IMR-90 (cell line): ENCODE results near the gene FAM174B. TPM values are rescaled to one million over a fixed set of nuclear protein-coding genes. Genes with fewer than 3 reads are reported as not detected.

ENCODE experiments used
- ATAC-seq: fragments of 200-7000 bp; cut with Tn5 transposase; 2 replicates; pipeline ENCODE4 v1.9.1; 2020; ENCODE audit warnings: low read depth, mild to moderate bottlenecking, moderate library complexity
- BruUV-seq: library from RNA; stranded (reverse); fragments of 400-500 nt; replicated peaks from 2 replicates; lab custom pipeline; 2021; lab: Mats Ljungman, UMichigan
- CTCF ChIA-PET: fragments of 300-600 bp; formaldehyde crosslinking; extraction: SDS; loops from one replicate; lab custom pipeline; 2021; ENCODE audit warnings: antibody characterized with exemption; lab: Yijun Ruan, JAX
- POLR2A ChIA-PET: fragments of 300-600 bp; sonication (Branson Sonifier 250); formaldehyde crosslinking; loops from one replicate; lab custom pipeline; 2022; ENCODE audit warnings: antibody characterized with exemption; ENCODE audit not compliant: unreplicated experiment; lab: Charles Lee
- DNase-seq: peaks from one replicate; pipeline ENCODE4 v3.0.0; 2013
- H2AFZ ChIP-seq: replicated peaks from 2 replicates; pipeline ENCODE3; 2013; ENCODE audit warnings: low read length, mild to moderate bottlenecking; ENCODE audit not compliant: poor library complexity
- H2AK5ac ChIP-seq: 2 replicates; pipeline ENCODE4 v1.6.1; 2013; ENCODE audit warnings: low read depth, low read length, inconsistent platforms
- H2AK9ac ChIP-seq: replicated peaks from 2 replicates; pipeline ENCODE3; 2013; ENCODE audit warnings: mild to moderate bottlenecking, low read depth, low read length, moderate library complexity; ENCODE audit not compliant: poor library complexity
- H2BK120ac ChIP-seq: 2 replicates; pipeline ENCODE4 v1.6.1; 2013; ENCODE audit warnings: low read depth, low read length, inconsistent platforms
- H2BK15ac ChIP-seq: 3 replicates; pipeline ENCODE4 v1.6.1; 2013; ENCODE audit warnings: low read depth, low read length, inconsistent platforms
- H2BK20ac ChIP-seq: 2 replicates; pipeline ENCODE4 v1.6.1; 2013; ENCODE audit warnings: low read depth, mild to moderate bottlenecking, inconsistent platforms, low read length, moderate library complexity
- H2BK5ac ChIP-seq: 2 replicates; pipeline ENCODE4 v1.6.1; 2013; ENCODE audit warnings: mild to moderate bottlenecking, low read depth, low read length, inconsistent platforms; ENCODE audit not compliant: poor library complexity, severe bottlenecking
- H3K14ac ChIP-seq: replicated peaks from 2 replicates; pipeline ENCODE4 v1.6.1; 2013; ENCODE audit warnings: low read depth, low read length, inconsistent platforms
- H3K18ac ChIP-seq: 2 replicates; pipeline ENCODE4 v1.6.1; 2013; ENCODE audit warnings: low read depth, low read length, control low read depth
- H3K23ac ChIP-seq: 2 replicates; pipeline ENCODE4 v1.6.1; 2013; ENCODE audit warnings: low read depth, low read length, inconsistent platforms
- H3K27ac ChIP-seq: 2 replicates; pipeline ENCODE4 v1.5.1; 2013; ENCODE audit warnings: mild to moderate bottlenecking, control low read depth, low read length; ENCODE audit not compliant: insufficient read depth
- H3K27me3 ChIP-seq: 2 replicates; pipeline ENCODE4 v1.6.1; 2013; ENCODE audit warnings: low read length; ENCODE audit not compliant: control insufficient read depth, insufficient read depth
- H3K36me3 ChIP-seq: 2 replicates; pipeline ENCODE4 v1.6.1; 2013; ENCODE audit warnings: low read length, mixed read lengths; ENCODE audit not compliant: control insufficient read depth, insufficient read depth
- H3K4ac ChIP-seq: 2 replicates; pipeline ENCODE4 v1.6.1; 2013; ENCODE audit warnings: low read depth, low read length, inconsistent platforms
- H3K4me1 ChIP-seq: 2 replicates; pipeline ENCODE4 v1.6.1; 2013; ENCODE audit warnings: low read length, mixed read lengths; ENCODE audit not compliant: control insufficient read depth, insufficient read depth
- H3K4me2 ChIP-seq: 2 replicates; pipeline ENCODE4 v1.6.1; 2013; ENCODE audit warnings: low read depth, mild to moderate bottlenecking, control low read depth, low read length, moderate library complexity
- H3K4me3 ChIP-seq: 2 replicates; pipeline ENCODE4 v1.5.1; 2013; ENCODE audit warnings: low read depth, mild to moderate bottlenecking, control low read depth, low read length, moderate library complexity; ENCODE audit not compliant: insufficient read depth
- H3K56ac ChIP-seq: 2 replicates; pipeline ENCODE4 v1.6.1; 2013; ENCODE audit warnings: low read length, inconsistent platforms; ENCODE audit not compliant: insufficient read depth; ENCODE audit errors: extremely low read depth
- H3K79me1 ChIP-seq, 2 experiments: 2 replicates each; pipeline ENCODE4 v1.6.1; 2013; ENCODE audit warnings: low read length in 2 of 2, inconsistent platforms in 1 of 2, low read depth in 1 of 2
- H3K9ac ChIP-seq: 2 replicates; pipeline ENCODE4 v1.6.1; 2013; ENCODE audit warnings: low read depth, low read length, control low read depth
- H3K9me1 ChIP-seq: 2 replicates; pipeline ENCODE4 v1.6.1; 2013; ENCODE audit warnings: low read length, inconsistent platforms; ENCODE audit not compliant: insufficient read depth
- H3K9me3 ChIP-seq: 2 replicates; pipeline ENCODE4 v1.6.1; 2013; ENCODE audit warnings: low read length; ENCODE audit not compliant: control insufficient read depth, insufficient read depth
- H4K20me1 ChIP-seq: 2 replicates; pipeline ENCODE4 v1.6.1; 2013; ENCODE audit warnings: low read length, inconsistent platforms; ENCODE audit not compliant: insufficient read depth
- H4K5ac ChIP-seq: 2 replicates; pipeline ENCODE4 v1.6.1; 2013; ENCODE audit warnings: mild to moderate bottlenecking, low read depth, low read length, control low read depth
- H4K8ac ChIP-seq, 2 experiments: 2 replicates each; pipeline ENCODE4 v1.6.1; 2013; ENCODE audit warnings: low read depth in 2 of 2, low read length in 2 of 2, control low read depth in 1 of 2, inconsistent platforms in 1 of 2
- H4K91ac ChIP-seq: 2 replicates; pipeline ENCODE4 v1.6.1; 2013; ENCODE audit warnings: low read depth, low read length, inconsistent platforms; ENCODE audit not compliant: insufficient read depth
- BHLHE40 ChIP-seq: fragments of 150-350 bp; IDR thresholded peaks from 2 replicates; pipeline ENCODE4 v1.6.1; 2016; ENCODE audit warnings: mild to moderate bottlenecking, low read depth, low read length
- CEBPB ChIP-seq: IDR thresholded peaks from 2 replicates; pipeline ENCODE4 v1.6.1; 2012; ENCODE audit warnings: low read depth, low read length, improper control_type of control experiment
- CHD1 ChIP-seq: IDR thresholded peaks from 2 replicates; pipeline ENCODE4 v1.6.1; 2012; ENCODE audit warnings: low read depth, low read length, improper control_type of control experiment
- CTCF ChIP-seq: conservative IDR thresholded peaks from 2 replicates; pipeline ENCODE4 v1.5.1; 2012; ENCODE audit warnings: mild to moderate bottlenecking, low read depth, low read length, improper control_type of control experiment
- ELK1 ChIP-seq: fragments of 150-350 bp; IDR thresholded peaks from 2 replicates; pipeline ENCODE4 v1.6.1; 2016; ENCODE audit warnings: low read depth, mild to moderate bottlenecking, low read length, moderate library complexity, borderline replicate concordance
- FOS ChIP-seq: fragments of 150-350 bp; IDR thresholded peaks from 2 replicates; pipeline ENCODE4 v1.6.1; 2016; ENCODE audit warnings: low read depth, low read length
- MAFK ChIP-seq: IDR thresholded peaks from 2 replicates; pipeline ENCODE4 v1.6.1; 2012; ENCODE audit warnings: low read depth, low read length, improper control_type of control experiment
- MAZ ChIP-seq: IDR thresholded peaks from 2 replicates; pipeline ENCODE4 v1.6.1; 2012; ENCODE audit warnings: low read depth, mild to moderate bottlenecking, low read length, improper control_type of control experiment, moderate library complexity, borderline replicate concordance
- MXI1 ChIP-seq: IDR thresholded peaks from 2 replicates; pipeline ENCODE4 v1.6.1; 2012; ENCODE audit warnings: low read depth, mild to moderate bottlenecking, low read length, moderate library complexity, borderline replicate concordance
- NFE2L2 ChIP-seq: fragments of 150-350 bp; IDR thresholded peaks from 2 replicates; pipeline ENCODE4 v1.6.1; 2016; ENCODE audit warnings: low read depth, mild to moderate bottlenecking, low read length
- POLR2A ChIP-seq: IDR thresholded peaks from 2 replicates; pipeline ENCODE4 v1.6.1; 2012; ENCODE audit warnings: mild to moderate bottlenecking, low read depth, low read length
- RAD21 ChIP-seq: IDR thresholded peaks from 2 replicates; pipeline ENCODE4 v1.6.1; 2012; ENCODE audit warnings: low read length, improper control_type of control experiment
- RCOR1 ChIP-seq: IDR thresholded peaks from 2 replicates; pipeline ENCODE4 v1.6.1; 2012; ENCODE audit warnings: mild to moderate bottlenecking, low read length, improper control_type of control experiment; ENCODE audit not compliant: insufficient replicate concordance
- RFX5 ChIP-seq: IDR thresholded peaks from 2 replicates; pipeline ENCODE4 v1.8.0; 2012; ENCODE audit warnings: low read depth, mild to moderate bottlenecking, low read length, moderate library complexity
- SMC3 ChIP-seq: fragments of 150-350 bp; IDR thresholded peaks from 2 replicates; pipeline ENCODE4 v1.6.1; 2016; ENCODE audit warnings: low read depth, mild to moderate bottlenecking, antibody characterized with exemption, low read length, moderate library complexity
- USF2 ChIP-seq: fragments of 150-350 bp; IDR thresholded peaks from 2 replicates; pipeline ENCODE4 v1.6.1; 2017; ENCODE audit warnings: mild to moderate bottlenecking, antibody characterized with exemption, low read length, low read depth
- WGBS, 2 experiments: methylation state at CpG; one replicate each; pipeline versions ENCODE4 v1.1.5 to v1.1.7; 2013; ENCODE audit warnings: missing lambda C conversion rate in 2 of 2; ENCODE audit not compliant: insufficient read length in 1 of 2; ENCODE audit errors: extremely low coverage in 2 of 2; 5-methylcytosine and 5-hydroxymethylcytosine counted together
- dilution Hi-C: fragments of 300-500 bp; cut with HindIII; formaldehyde crosslinking; loops from one replicate; pipeline ENCODE4 v1.14.3; 2018; ENCODE audit warnings: low sequenced_read_pairs; ENCODE audit not compliant: unreplicated experiment
- in situ Hi-C: fragments of 300-500 bp; cut with MboI; formaldehyde crosslinking; loops from 3 replicates; pipeline ENCODE4 v1.14.3; 2019; ENCODE audit warnings: low sequenced_read_pairs, inconsistent platforms, mixed read lengths
- intact Hi-C: fragments of 100-400 bp; cut with micrococcal nuclease; formaldehyde crosslinking; loops from 2 replicates; pipeline ENCODE4 v1.10.0; 2022
- polyA plus RNA-seq, 3 experiments: library from polyadenylated mRNA; depleted of rRNA; stranded (reverse); fragments of >200 nt; gene quantifications; 2 replicates each; pipeline ENCODE4 v1.2.3, GENCODE V29; 2012; ENCODE audit warnings: low replicate concordance in 1 of 3
- total RNA-seq: library from RNA; depleted of rRNA; stranded (reverse); fragments of >200 nt; gene quantifications from 2 replicates; pipeline ENCODE4 v1.2.3, GENCODE V29; 2012

Gene FAM174B
- total and polyA plus RNA-seq, 2 of the 4 experiments (the other 2 are of a cell fraction) = 0.18 to 0.56 TPM

DNA sequence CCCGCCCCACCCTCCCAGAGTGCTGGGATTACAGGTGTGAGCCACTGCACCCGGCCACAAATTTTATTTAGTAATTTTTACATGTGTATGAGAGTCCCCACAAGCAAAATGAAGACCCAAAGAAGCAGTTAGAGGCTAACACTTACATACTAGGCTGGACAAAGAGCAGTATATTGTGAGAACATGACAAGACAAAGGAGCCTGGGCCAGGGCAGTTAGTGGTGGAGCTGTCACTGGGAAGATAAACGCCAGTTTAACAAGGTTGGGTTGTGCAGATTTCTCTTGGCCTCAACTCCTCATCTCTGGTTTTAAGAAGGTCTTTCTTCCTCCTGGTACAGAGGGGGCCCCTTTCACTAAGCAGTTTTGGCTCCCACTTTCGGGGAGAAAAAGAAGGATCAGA lies 19.9 kb upstream of the FAM174B start:
- no CpG with 5 or more reads among the region's 4 CpGs for WGBS, 2 experiments
- H3K4me3 ChIP-seq = no peak overlapping the region
- H3K23ac ChIP-seq = no peak overlapping the region
- no TSS peak for BruUV-seq
- intact Hi-C loops = no loop called here
- H3K18ac ChIP-seq = no peak overlapping the region
- no peak overlapping the region for H3K4ac ChIP-seq
- H2BK120ac ChIP-seq = no peak overlapping the region
- no peak overlapping the region for H4K5ac ChIP-seq
- no peaks in the 10 kb centered on the region for H3K9me1 ChIP-seq
- H2BK15ac ChIP-seq = no peak overlapping the region
- no peak overlapping the region for H2BK5ac ChIP-seq
- H3K9ac ChIP-seq = no peak overlapping the region
- no peak overlapping the region for H2BK20ac ChIP-seq
- H3K79me1 ChIP-seq = no peaks in the 10 kb centered on the region
- H3K27ac ChIP-seq = no peak overlapping the region
- H3K9me3 ChIP-seq = no peaks in the 10 kb centered on the region
- no peak overlapping the region for H3K14ac ChIP-seq
- H3K36me3 ChIP-seq = no peaks in the 10 kb centered on the region
- H3K27me3 ChIP-seq = peaks cover 16% of the 10 kb centered on the region
- DNase-seq = no peak
- in situ Hi-C loops = no loop called here
- no peak for ATAC-seq
- ChIA-PET CTCF (no interaction called here), POLR2A (no interaction called here)
- no peak overlapping the region for H4K91ac ChIP-seq
- no peaks in the 10 kb centered on the region for H3K4me1 ChIP-seq
- H2AK9ac ChIP-seq = no peak overlapping the region
- dilution Hi-C loops = no loop called here
- TF ChIP-seq SMC3 = no peak
- no peak for TF ChIP-seq MAFK
- TF ChIP-seq POLR2A = no peak
- no peak for TF ChIP-seq RFX5
- no peak for TF ChIP-seq RCOR1
- TF ChIP-seq CHD1 = no peak
- no peak for TF ChIP-seq FOS
- no peak for TF ChIP-seq USF2
- no peak for TF ChIP-seq ELK1
- no peak for TF ChIP-seq BHLHE40
- TF ChIP-seq CEBPB = no peak
- no peak for TF ChIP-seq MAZ
- TF ChIP-seq CTCF = no peak
- no peak for TF ChIP-seq RAD21
- no peak for TF ChIP-seq NFE2L2
- TF ChIP-seq MXI1 = no peak
- H4K20me1 ChIP-seq = no peaks in the 10 kb centered on the region
- H3K4me2 ChIP-seq = no peak overlapping the region
- no peak overlapping the region for H2AK5ac ChIP-seq
- no peak overlapping the region for H2AFZ ChIP-seq
- no peak overlapping the region for H3K56ac ChIP-seq
- H4K8ac ChIP-seq = no peak overlapping the region
